SK-MEL-5 (cell line): ENCODE results near the gene CSNK1D. TPM values are rescaled to one million over a fixed set of nuclear protein-coding genes. Genes with fewer than 3 reads are reported as not detected.
A peak's percentile ranks its signal among the peaks of the same experiment; 100 is the strongest.

Experiments
- DNase-seq: peaks from one replicate; pipeline ENCODE4 v3.0.0-alpha.2; 2016; ENCODE audit warnings: low read depth, low spot score
- in situ Hi-C: cut with HindIII; loops from 2 replicates; pipeline ENCODE4 v1.10.0; 2016; ENCODE audit warnings: low sequenced_read_pairs, high pct_unique_total_duplicates, low pct_unique_long_range_greater_than_20kb
- polyA plus RNA-seq, 2 experiments: library from polyadenylated mRNA; depleted of rRNA; stranded (reverse); fragments of >200 nt; gene quantifications; 2 replicates each; pipeline ENCODE4 v1.2.3, GENCODE V29; 2015
- total RNA-seq: library from RNA; depleted of rRNA; stranded (reverse); fragments of >200 nt; shearing (Covaris generic); gene quantifications from 2 replicates; pipeline ENCODE4 v1.2.3, GENCODE V29; 2014; rRNA removed

Gene CSNK1D
- total RNA-seq = 18.0 and 23.6 TPM in 2 replicates
- polyA plus RNA-seq (2015; cell fraction: cytosol; rRNA removed) = 106 and 112 TPM in 2 replicates
- 294 and 374 TPM in 2 replicates for polyA plus RNA-seq (2015; cell fraction: nucleus; rRNA removed)

- peak; percentile 83 for DNase-seq
These were observed at the start of gene CSNK1D for GRCh38 chr17:82273327-82274133. Gene CSNK1D (minus strand): TSS chr17:82273700. CDS start chr17:82273381, 319 bp downstream.

GRCh38 chr17:82322526-82323453 is 49.3 kb upstream of the CSNK1D start:
- DNase-seq = no peak
- in situ Hi-C loops = no loop called here

More at GRCh38 chr17:82273327-82274133, at the start of gene CSNK1D:
- in situ Hi-C loops = no loop called here

DNA sequence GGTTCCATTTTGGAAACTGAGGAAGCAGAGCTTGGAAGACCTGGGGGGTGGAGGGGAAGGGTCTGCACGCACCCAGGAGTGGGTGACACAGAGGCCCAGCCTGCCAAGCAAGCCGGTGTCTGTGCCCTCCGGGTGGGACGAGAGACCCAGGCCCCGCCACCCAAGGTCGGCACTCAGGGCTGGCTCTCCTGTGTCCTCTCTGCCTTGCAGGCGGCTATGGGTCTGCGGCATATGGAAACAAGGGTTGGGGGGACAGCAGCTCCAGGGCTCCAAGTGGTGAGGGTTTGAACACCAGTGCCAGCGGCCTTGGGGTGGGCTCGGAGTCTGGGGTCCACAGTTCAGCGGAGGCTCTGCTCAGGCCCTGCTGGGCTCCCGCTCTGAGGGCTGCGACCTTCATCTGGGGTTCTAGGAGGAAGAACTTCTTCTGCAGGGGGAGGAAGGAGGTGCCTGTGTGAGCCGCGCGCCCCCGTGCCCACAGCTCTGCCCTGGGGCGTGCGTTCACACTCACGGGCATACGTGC is 48.5 kb upstream of the CSNK1D start:
- in situ Hi-C loops = no loop called here
- DNase-seq = no peak

GRCh38 chr17:82320956-82321927 is 47.7 kb upstream of the CSNK1D start:
- in situ Hi-C loops = no loop called here
- DNase-seq = peak; percentile 29

- in situ Hi-C loops = no loop called here
These were observed 46.8 kb upstream of the CSNK1D start for GRCh38 chr17:82320140-82320840.

DNA sequence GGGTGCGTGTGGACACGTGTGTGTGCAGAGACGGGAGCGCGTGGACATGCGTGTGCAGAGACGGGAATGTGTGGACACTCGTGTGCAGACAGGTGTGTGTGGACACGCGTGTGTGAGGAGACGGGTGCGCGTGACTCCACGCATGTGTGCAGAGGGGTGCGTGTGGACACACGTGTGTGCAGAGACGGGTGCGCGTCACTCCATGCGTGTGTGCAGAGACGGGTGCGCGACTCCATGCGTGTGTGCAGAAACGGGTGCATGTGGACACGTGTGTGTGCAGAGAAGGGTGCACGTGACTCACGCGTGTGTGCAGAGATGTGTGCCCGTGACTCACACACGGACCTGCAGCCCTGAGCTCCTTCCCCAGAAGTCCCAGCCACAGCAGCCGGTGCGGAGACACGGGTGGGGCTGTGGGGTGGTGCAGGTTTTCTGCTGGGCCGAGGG is 46.1 kb upstream of the CSNK1D start:
- no peak for DNase-seq
- in situ Hi-C loops = no loop called here

More at GRCh38 chr17:82320140-82320840, 46.8 kb upstream of the CSNK1D start:
- DNase-seq = no peak

GRCh38 chr17:82318772-82319606 is 45.5 kb upstream of the CSNK1D start:
- no peak for DNase-seq
- in situ Hi-C loops = no loop called here

DNA sequence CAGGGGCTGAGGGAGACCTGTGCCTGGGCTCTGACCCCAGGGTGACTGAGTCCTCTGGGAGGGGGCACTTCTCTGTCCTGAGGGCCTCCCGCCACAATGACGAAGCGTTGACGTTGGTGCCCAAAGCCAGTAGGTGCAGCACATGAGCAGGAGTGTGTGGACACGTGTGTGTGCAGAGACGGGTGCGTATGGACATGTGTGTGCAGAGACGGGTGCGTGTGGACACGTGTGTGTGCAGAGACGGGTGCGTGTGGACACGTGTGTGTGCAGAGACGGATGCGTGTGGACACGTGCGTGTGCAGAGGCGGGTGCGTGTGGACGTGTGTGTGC is 44.6 kb upstream of the CSNK1D start:
- no peak for DNase-seq
- in situ Hi-C loops = no loop called here

- in situ Hi-C loops = no loop called here
- DNase-seq = no peak
These were observed 44.1 kb upstream of the CSNK1D start, which contains the start of gene CD7 for GRCh38 chr17:82317394-82318168. Gene CD7 (minus strand): TSS chr17:82317608. CDS start chr17:82317495, 113 bp downstream.

GRCh38 chr17:82316651-82317393 is 43.3 kb upstream of the CSNK1D start:
- in situ Hi-C loops = no loop called here
- no peak for DNase-seq

GRCh38 chr17:82315703-82316358 is 42.3 kb upstream of the CSNK1D start:
- DNase-seq = no peak
- in situ Hi-C loops = no loop called here

DNA sequence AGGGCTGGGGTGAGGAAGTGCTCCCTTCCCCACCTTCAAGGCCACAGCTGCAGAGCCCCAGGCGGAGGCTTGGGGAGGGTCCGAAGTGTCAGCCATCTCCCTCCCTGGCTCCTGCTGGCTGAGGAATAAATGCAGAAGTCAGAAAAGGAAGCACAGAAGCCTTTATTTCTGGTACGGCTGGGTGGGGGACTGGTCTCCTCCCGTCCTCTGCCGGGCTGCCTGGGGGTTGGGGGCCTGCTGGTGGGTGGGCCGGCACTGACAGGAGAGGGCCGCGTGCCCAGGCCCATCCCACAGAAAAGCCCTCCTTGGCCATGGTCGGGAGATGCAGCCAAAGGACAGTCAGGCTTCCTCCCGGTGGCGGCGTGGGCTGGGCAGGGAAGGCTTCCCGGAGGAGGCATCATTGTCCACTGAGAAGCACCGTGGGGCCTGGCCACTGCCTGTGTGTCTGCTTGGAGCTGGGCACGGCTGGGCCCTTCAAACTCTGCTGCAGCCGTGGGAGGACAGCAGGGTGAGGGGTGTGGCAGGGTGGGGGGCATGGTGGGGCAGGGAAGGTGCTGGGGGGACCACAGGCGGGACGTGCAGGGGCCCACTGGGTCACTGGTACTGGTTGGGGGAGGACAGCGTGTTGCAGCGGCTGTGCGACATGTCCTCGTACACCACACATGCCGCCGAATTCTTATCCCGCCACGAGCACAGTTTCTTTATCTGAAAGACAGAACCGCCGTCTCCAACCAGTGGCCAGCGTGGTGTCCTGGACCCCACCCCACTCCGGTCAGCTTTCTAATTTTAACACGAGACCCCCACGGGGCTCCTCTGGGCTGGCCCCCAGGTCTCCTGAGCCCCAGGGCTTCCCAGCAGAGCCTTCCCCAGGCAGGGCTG is 41.5 kb upstream of the CSNK1D start:
- in situ Hi-C loops = no loop called here
- no peak for DNase-seq
